H54 (cell line): ENCODE results near the gene RIPOR3.

Experiments
- DNase-seq: peaks from one replicate; pipeline ENCODE4 v3.0.0; 2011; ENCODE audit warnings: low spot score, mixed read lengths; ENCODE audit not compliant: insufficient read length
- FAIRE-seq: peaks from 3 replicates; lab custom pipeline; 2011; peaks lifted over from hg19 to GRCh38; lab: Jason Lieb, UNC
- POLR2A ChIP-seq: IDR thresholded peaks from 2 replicates; pipeline ENCODE4 v1.6.1; 2011; ENCODE audit warnings: low read depth, mild to moderate bottlenecking, low read length

Gene RIPOR3

DNA sequence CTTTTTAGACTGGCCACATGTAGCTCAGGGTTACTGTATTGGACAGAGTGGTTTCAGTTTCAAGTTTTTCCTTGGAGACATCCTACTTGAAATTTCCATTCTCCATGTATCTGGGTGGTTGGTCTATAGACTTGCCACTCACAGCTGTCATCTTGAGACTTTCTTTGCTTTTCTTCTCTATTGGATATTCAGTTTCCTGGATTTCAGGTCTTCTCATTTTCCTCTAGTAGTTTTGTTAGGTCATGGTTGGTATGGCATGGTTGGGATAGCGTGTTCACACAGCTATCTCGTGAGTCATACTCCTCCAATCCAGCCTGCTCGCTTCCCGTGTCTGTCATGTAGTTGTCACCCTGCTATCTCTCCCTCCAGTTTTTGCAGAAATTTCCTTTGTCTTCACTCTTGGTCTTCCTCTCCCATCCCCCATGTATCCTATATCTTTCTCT lies 132.8 kb downstream of the RIPOR3 start:
- DNase-seq (peak; percentile 59), FAIRE-seq (peak; percentile 87)
- TF ChIP-seq POLR2A: no peak

DNA sequence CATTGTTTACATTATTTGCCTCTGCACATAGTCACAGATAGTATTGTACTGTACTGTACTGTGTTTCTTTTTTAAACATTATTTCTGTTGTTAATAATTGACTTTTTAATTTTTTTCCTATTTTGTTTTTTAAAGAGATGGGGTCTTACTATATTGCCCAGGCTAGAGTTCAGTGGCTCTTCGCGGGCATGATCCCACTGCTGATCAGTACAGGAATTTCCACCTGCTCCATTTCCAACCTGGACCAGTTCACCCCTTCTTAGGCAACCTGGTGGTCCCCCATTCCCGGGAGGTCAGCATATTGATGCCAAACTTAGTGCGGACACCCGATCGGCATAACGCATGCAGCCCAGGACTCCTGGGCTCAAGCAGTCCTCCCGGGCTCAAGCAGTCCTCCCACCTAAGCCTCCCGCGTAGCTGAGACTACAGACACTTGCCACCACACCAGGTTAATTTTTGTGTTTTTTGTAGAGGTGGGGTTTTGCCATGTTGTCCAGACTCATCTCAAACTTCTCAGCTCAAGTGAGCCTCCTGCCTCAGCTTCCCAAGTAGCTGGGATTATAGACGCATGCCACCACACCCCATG lies 133.7 kb downstream of the RIPOR3 start:
- no peak for TF ChIP-seq POLR2A
- FAIRE-seq: no peak

DNA sequence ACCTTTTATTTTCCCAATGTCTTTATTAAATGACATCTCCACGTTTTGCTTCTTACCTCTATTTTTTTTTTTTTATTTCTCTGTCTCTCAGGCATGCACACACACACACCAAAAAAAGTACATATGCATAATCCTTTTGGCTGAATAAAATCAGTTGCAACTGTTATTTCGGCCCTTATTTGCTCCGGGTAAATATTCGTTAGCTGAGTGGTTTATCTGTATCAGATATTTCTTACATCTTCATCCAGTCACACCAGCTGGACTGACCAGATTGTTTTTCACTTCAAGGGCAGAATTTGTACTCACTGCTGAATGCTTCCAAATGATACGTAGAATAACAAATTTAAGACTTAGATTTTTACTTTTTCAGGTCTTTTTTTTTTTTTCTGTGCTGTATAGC lies 135.7 kb downstream of the RIPOR3 start:
- no peak for TF ChIP-seq POLR2A
- FAIRE-seq (no peak), DNase-seq (no peak)

More for the DNA sequence above, 133.7 kb downstream of the RIPOR3 start:
- no peak for DNase-seq

DNA sequence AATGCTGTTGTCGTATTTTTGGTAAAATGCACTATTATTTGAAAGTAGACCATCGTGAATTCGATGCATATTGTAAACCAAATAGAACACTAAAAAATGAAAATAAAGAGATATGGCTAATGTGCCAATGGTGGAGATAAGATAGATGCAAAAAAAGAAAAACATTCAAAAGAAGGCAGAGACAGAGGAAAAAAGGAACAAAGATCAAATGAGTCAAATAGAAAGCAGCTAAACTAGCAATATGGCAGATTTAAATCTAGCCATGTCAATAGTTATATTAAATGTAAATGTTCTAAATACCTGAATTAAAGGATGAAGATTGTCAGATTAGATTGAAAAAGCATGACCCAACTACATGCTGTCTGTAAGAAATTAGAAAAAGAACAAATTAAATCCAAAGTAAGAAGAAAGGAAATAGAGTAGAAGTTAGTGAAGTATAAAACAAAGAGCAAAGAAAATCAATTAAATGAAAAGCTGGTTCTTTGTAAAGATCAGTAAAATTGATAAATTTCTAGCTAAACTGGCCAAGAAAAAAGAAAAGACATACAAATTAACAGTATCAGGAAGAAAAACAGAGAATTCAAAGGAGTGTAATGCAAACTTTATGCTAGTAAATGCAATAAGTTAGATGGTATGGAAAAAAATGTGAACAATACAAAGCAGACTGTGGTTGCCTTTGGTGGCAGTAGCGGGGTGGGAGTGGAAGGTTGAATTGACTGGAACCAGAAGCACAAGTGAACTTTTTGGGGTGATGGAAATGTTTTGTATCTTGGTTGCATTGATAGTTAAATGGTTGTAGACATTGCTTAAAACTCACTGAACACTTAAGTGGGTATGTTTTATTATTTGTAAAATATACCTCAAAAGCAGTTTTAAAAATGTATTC lies 136.4 kb downstream of the RIPOR3 start:
- no peak for TF ChIP-seq POLR2A
- DNase-seq (no peak), FAIRE-seq (no peak)

DNA sequence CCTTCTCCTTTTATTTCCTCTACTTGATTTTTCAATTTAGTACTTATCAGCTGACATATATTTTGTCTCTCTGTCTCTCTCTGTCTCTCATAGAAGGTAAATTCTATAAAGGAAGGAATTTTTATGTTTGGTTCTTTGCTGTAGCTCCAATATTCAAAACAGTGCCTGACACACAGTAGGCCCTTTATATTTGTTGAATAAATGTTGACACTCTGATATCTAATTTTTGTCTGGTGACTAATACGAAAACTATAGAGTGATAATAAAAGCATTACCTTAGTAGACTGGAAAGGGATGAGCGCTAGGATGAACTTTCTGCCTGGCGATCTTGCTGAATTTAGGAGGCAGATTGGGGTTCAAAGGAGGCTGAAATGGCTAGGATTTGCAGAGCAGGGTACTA lies 138.4 kb downstream of the RIPOR3 start:
- TF ChIP-seq POLR2A: no peak
- DNase-seq: no peak

DNA sequence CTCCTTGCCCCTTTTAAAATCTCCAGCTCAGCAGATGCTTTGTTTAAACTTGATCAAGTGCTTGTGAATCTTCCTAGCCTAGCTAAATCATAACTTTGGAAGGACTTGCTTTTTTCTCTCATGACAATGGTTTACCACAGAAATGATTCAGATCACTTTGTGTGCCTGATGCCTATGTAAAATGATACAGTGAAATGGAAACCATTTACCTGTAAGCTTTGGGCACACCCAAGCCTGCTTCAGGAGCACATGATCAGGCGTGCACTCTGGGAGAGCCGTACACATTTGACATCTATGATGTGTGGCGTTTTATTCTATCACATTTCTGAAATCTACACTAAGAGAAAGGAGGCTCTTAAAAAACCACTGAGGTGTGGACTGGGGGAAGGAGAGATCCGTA lies 140.1 kb downstream of the RIPOR3 start:
- TF ChIP-seq POLR2A: no peak
- DNase-seq (no peak), FAIRE-seq (no peak)

More for the DNA sequence above, 138.4 kb downstream of the RIPOR3 start:
- no peak for FAIRE-seq

DNA sequence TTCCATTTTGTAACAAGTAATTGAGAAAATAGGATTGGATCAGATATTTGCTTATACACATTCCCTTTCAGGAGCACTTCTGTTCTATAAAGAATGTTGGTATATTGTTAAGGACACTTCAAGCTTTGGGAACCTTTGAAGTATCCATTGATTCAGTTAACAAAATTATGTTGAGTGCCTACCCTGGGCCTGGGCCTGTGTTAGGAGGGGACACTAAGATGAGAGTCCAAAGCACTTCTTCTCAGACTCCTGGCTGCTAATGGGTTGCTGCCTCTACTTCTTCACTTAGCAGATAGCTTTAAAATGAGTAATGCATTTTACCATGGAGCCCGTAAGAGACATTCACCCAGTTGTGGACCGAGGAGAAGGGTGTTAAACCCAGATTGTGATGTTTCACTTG lies 140.8 kb downstream of the RIPOR3 start:
- DNase-seq (no peak), FAIRE-seq (no peak)
- no peak for TF ChIP-seq POLR2A

DNA sequence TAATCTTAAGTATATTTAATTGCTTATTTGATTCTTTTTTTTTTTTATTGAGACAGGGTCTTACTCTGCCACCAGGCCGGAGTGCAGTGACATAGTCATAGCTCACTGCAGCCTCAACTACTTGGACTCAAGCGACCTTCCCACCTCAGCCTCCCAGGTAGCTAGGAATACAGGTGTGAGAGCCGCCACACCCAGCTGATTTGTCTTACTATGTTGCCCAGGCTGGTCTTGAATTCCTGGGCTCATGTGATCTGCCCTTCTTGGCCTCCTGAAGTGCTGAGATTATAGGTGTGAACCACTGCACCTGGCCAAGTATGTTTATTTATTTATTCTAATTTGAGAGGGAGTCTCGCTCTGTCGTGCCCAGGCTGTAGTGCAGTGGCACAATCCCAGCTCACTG lies 142.9 kb downstream of the RIPOR3 start:
- DNase-seq (no peak), FAIRE-seq (no peak)
- no peak for TF ChIP-seq POLR2A

DNA sequence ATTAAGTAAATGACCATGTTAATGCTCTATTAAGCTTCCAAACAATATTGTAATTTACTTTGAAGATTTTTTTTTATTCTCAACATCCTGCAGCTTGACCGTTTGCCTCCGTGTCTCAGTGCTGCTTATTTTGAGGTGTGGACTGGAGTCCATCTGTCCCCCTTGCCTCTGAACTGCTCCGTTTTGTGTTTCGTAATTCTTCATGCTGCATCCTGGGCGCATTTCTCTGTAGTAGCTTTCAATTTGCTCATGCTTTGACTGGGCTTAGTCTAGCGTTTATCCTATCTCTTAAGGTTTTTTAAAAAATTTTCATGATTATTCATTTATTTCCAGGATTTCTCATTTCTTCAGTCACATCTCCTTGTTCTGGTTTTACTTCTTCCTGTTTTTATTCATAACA lies 143.4 kb downstream of the RIPOR3 start:
- TF ChIP-seq POLR2A: no peak
- no peak for FAIRE-seq
- DNase-seq: no peak

DNA sequence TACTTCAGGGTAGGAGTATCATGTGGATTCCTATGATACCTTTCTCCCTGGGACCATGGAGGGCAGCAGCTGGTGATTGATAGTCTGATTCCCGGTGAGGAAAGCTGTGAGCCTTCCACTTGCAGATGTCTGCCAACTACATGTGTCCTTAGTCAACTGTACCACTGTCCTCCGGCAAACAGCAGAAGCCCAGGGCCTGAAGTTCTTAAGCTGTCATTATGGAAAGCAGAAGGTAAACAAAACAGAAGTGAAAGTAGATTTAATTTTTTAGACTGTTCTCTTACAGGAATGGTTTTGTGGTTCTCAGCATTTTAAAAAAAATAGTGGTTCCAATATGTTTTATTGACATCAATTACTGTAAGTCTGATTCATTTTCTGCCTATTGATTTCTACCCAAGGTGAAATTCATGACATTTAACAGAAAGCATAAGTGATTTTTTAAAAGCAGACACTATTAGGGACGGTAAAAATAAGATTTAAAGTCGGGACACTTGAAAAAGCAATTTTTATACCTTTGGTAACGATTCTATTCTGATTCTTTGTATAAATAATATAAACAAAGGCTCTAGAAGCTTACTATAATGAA lies 144.5 kb downstream of the RIPOR3 start:
- DNase-seq (no peak), FAIRE-seq (no peak)
- TF ChIP-seq POLR2A: no peak

DNA sequence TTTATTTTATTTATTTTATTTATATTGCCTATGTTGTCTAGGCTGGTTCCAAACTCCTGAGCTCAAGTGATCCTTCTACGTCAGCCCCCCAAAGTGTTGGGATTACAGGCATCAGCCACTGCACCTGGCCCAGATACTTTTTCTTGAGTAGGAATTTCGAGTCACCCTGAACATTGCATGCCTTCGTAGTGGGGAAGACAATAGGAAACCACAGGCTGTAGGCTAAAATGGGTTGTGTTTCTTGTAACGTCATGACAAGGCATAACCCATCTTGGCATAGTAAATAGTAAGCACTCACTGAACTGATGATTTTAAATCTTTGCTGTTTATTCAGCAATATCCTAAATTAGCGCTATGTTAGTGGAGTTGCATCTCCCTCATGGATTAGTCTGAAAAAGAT lies 146.2 kb downstream of the RIPOR3 start:
- TF ChIP-seq POLR2A: no peak
- FAIRE-seq (no peak), DNase-seq (no peak)

DNA sequence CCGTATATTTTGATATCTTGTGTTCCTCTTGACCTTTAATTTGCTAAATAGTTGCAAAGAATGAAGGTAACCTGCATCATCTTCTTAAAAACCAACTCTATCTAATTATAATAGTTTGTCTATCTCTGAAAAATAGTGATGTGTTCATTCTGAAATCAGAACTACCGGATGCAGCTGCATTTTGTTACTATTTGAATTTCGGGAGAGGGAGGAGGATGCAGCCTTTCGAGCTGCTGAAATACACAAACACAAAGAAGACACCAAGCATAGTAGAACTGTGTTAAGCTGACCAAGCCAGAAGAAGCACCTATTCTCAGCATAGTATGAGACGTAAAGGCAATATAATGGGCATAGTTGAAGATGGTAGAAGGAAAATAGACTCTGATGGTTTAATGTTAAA lies 148.0 kb downstream of the RIPOR3 start:
- no peak for TF ChIP-seq POLR2A
- FAIRE-seq: no peak
- DNase-seq: no peak

DNA sequence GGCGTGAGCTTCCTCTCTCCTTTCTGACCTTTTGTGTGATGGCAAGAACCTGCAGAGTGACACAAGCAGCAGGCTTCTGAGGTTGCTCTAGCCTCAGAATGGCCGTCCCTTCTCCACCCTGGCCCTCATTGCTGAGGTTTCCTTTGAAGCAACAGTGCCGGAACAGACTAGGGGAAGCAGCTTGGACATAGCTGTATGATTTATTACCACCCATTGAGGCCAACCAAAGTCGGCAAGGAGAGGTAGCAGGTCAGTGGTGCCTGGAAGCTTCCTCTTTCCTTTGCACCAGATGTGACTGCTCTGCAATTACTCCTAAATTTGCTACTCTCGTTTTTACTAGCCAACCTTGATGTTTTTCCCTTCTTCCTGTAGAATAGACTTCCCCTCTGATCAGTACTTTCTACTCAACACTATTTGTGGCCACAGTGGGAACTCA lies 149.7 kb downstream of the RIPOR3 start:
- no peak for FAIRE-seq
- TF ChIP-seq POLR2A: no peak
- no peak for DNase-seq
